ENCODE results near the gene SAMSN1. TPM values are rescaled to one million over a fixed set of nuclear protein-coding genes. Genes with fewer than 3 reads are reported as not detected.

Gene SAMSN1
- polyA plus RNA-seq, 2 of the 4 experiments (the other 2 are of a cell fraction) = 0.06 TPM; not detected in 1

DNA sequence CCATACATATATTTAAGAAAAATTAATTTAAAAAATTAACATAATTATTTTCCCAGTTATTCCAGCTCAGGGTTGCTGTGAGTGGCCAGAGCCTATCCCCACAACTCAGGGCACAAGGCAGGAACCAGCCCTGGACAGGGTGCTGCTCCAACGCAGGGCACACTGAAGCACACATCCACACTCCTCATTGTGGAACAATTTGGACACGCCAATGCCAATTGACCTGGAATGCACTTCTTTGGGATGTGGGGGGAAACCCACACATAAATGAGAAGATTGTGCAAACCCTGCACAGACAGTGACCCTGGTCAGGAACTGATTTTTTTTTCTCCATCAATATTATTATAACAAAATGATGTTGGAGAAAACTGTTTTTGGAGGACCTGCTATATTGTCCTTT is 23.4 kb downstream of the SAMSN1 start:
- DNase-seq (ENCODE audit: low read depth in 1 of 2, low spot score in 1 of 2) = no peak
- 54% methylated on average over 2 of the region's 2 CpGs for WGBS (ENCODE audit: missing lambda C conversion rate)

DNA sequence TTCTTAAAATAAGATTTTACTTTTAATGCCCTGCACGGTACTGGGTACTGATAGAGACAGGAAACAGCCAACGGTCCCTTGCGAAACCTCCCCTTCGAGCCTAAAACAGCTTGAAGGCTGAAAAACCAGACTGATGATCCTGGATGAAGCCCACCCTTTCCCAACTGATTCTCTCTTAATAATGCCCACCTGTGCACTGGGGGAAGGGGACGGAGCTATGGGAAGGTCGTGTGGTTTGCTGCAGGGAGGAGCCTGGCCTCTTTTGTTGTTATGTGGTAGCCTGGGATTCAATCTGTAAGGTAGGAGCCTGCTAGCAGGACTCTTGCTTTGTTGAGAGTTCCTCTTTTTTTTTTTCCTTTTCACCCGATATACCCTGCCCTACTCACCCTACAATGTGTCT is 25.6 kb downstream of the SAMSN1 start:
- POLR2A ChIA-PET = no interaction called here
- WGBS (ENCODE audit: missing lambda C conversion rate) = 44% methylated on average over 7 of the region's 7 CpGs

More for the DNA sequence above, 23.4 kb downstream of the SAMSN1 start:
- H3K4me3 ChIP-seq = no peak overlapping the region
- H3K9me3 ChIP-seq = no peaks in the 10 kb centered on the region
- no peak overlapping the region for H3K4me2 ChIP-seq
- TF ChIP-seq SMC3 (IDR thresholded peaks at IDR 0.05) (no peak), NR3C1 (IDR thresholded peaks at IDR 0.05) (no peak), RCOR1 (IDR thresholded peaks at IDR 0.05; ENCODE audit: low read depth, low read length) (no peak), ZNF302 (CRISPR knock-in tag; IDR thresholded peaks at IDR 0.05) (no peak), JUNB (IDR thresholded peaks at IDR 0.05) (no peak), JUN (IDR thresholded peaks at IDR 0.05) (no peak), GATA3 (IDR thresholded peaks at IDR 0.05; ENCODE audit: borderline replicate concordance) (no peak), TFCP2L1 (CRISPR knock-in tag; IDR thresholded peaks at IDR 0.05) (no peak), RFX5 (IDR thresholded peaks at IDR 0.05) (no peak), HOXB5 (CRISPR knock-in tag; IDR thresholded peaks at IDR 0.05) (no peak), ZFP36 (IDR thresholded peaks at IDR 0.05; ENCODE audit: borderline replicate concordance, partially characterized antibody) (no peak), CBX8 (IDR thresholded peaks at IDR 0.05) (no peak), MAZ (IDR thresholded peaks at IDR 0.05; ENCODE audit: borderline replicate concordance, low read depth, low read length) (no peak), MYC (IDR thresholded peaks at IDR 0.05; ENCODE audit: borderline replicate concordance, low read length) (no peak), EHMT2 (IDR thresholded peaks at IDR 0.05; ENCODE audit: low read depth) (no peak), SREBF2 (IDR thresholded peaks at IDR 0.05) (no peak), CHD4 (IDR thresholded peaks at IDR 0.05; ENCODE audit: borderline replicate concordance) (no peak), ZSCAN20 (CRISPR knock-in tag; IDR thresholded peaks at IDR 0.05) (no peak)
- TF ChIP-seq, protein P1, sequence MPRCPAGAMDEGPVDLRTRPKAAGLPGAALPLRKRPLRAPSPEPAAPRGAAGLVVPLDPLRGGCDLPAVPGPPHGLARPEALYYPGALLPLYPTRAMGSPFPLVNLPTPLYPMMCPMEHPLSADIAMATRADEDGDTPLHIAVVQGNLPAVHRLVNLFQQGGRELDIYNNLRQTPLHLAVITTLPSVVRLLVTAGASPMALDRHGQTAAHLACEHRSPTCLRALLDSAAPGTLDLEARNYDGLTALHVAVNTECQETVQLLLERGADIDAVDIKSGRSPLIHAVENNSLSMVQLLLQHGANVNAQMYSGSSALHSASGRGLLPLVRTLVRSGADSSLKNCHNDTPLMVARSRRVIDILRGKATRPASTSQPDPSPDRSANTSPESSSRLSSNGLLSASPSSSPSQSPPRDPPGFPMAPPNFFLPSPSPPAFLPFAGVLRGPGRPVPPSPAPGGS (IDR thresholded peaks at IDR 0.05) = no peak
- TF ChIP-seq, protein P2, sequence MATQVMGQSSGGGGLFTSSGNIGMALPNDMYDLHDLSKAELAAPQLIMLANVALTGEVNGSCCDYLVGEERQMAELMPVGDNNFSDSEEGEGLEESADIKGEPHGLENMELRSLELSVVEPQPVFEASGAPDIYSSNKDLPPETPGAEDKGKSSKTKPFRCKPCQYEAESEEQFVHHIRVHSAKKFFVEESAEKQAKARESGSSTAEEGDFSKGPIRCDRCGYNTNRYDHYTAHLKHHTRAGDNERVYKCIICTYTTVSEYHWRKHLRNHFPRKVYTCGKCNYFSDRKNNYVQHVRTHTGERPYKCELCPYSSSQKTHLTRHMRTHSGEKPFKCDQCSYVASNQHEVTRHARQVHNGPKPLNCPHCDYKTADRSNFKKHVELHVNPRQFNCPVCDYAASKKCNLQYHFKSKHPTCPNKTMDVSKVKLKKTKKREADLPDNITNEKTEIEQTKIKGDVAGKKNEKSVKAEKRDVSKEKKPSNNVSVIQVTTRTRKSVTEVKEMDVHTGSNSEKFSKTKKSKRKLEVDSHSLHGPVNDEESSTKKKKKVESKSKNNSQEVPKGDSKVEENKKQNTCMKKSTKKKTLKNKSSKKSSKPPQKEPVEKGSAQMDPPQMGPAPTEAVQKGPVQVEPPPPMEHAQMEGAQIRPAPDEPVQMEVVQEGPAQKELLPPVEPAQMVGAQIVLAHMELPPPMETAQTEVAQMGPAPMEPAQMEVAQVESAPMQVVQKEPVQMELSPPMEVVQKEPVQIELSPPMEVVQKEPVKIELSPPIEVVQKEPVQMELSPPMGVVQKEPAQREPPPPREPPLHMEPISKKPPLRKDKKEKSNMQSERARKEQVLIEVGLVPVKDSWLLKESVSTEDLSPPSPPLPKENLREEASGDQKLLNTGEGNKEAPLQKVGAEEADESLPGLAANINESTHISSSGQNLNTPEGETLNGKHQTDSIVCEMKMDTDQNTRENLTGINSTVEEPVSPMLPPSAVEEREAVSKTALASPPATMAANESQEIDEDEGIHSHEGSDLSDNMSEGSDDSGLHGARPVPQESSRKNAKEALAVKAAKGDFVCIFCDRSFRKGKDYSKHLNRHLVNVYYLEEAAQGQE (IDR thresholded peaks at IDR 0.05) = no peak
- no peak overlapping the region for H3K27ac ChIP-seq
- no peak for FAIRE-seq
- ChIA-PET POLR2A (no interaction called here), CTCF (no interaction called here)
- no peaks in the 10 kb centered on the region for H3K4me1 ChIP-seq
- ATAC-seq = no peak

More for the DNA sequence above, 25.6 kb downstream of the SAMSN1 start:
- Histone ChIP-seq H3K4me3 (no peak overlapping the region), H3K4me1 (no peaks in the 10 kb centered on the region), H3K9me3 (no peaks in the 10 kb centered on the region), H3K4me2 (no peak overlapping the region), H3K27ac (no peak overlapping the region)
- TF ChIP-seq JUNB (IDR thresholded peaks at IDR 0.05) (no peak), POLR2A (IDR thresholded peaks at IDR 0.05; ENCODE audit: low read length) (no peak), HDAC2 (IDR thresholded peaks at IDR 0.05) (no peak), HOXB5 (CRISPR knock-in tag; IDR thresholded peaks at IDR 0.05) (no peak), ZC3H11A (IDR thresholded peaks at IDR 0.05) (no peak), CHD4 (IDR thresholded peaks at IDR 0.05; ENCODE audit: borderline replicate concordance) (no peak), CBX8 (IDR thresholded peaks at IDR 0.05) (no peak), GATA3 (IDR thresholded peaks at IDR 0.05; ENCODE audit: borderline replicate concordance) (no peak)
- TF ChIP-seq, protein P3, sequence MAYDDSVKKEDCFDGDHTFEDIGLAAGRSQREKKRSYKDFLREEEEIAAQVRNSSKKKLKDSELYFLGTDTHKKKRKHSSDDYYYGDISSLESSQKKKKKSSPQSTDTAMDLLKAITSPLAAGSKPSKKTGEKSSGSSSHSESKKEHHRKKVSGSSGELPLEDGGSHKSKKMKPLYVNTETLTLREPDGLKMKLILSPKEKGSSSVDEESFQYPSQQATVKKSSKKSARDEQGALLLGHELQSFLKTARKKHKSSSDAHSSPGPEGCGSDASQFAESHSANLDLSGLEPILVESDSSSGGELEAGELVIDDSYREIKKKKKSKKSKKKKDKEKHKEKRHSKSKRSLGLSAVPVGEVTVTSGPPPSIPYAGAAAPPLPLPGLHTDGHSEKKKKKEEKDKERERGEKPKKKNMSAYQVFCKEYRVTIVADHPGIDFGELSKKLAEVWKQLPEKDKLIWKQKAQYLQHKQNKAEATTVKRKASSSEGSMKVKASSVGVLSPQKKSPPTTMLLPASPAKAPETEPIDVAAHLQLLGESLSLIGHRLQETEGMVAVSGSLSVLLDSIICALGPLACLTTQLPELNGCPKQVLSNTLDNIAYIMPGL (CRISPR knock-in tag; IDR thresholded peaks at IDR 0.05; ENCODE audit: borderline replicate concordance) = no peak
- CTCF ChIA-PET = no interaction called here
- ATAC-seq (no peak), DNase-seq (ENCODE audit: low read depth in 1 of 2, low spot score in 1 of 2) (no peak), FAIRE-seq (no peak)

Data from A549 (cell line).